ENCODE results near the gene TSKS. TPM values are rescaled to one million over a fixed set of nuclear protein-coding genes. Genes with fewer than 3 reads are reported as not detected.

Gene TSKS
- total RNA-seq, 1 donor from 2014 or later: 0.55 TPM

GRCh38 chr19:49764341-49764740, 1.2 kb upstream of the TSKS start:
- Mint-ChIP-seq H3K27me3 (no peaks in the 10 kb centered on the region), H3K27ac (no peak overlapping the region), H3K9me3 (no peaks in the 10 kb centered on the region), H3K4me3 (no peak overlapping the region), H3K4me1 (peaks cover 26% of the 10 kb centered on the region), H3K36me3 (ENCODE audit: low read depth) (peaks cover 3% of the 10 kb centered on the region)
- no peak for ATAC-seq (ENCODE audit: low read depth)
- no peak for TF ChIP-seq CTCF (IDR thresholded peaks at IDR 0.05)
- DNase-seq: no peak
- ChIA-PET POLR2A (interaction anchor here (0.5 kb wide), 1 partner anchor 1036 kb away, joined by 4 read pairs; no protein-coding TSS in a partner anchor), CTCF (no interaction called here)
- intact Hi-C loops (cut with micrococcal nuclease): no loop called here

- ChIA-PET POLR2A (interaction anchor here (1.0 kb wide), 1 partner anchor 1592 kb away, joined by 8 read pairs; no protein-coding TSS in a partner anchor), CTCF (no interaction called here)
- Mint-ChIP-seq H3K36me3 (ENCODE audit: low read depth) (no peaks in the 10 kb centered on the region), H3K27ac (no peak overlapping the region), H3K9me3 (no peaks in the 10 kb centered on the region), H3K27me3 (no peaks in the 10 kb centered on the region), H3K4me3 (no peak overlapping the region), H3K4me1 (peaks cover 8% of the 10 kb centered on the region)
- no peak for TF ChIP-seq CTCF (IDR thresholded peaks at IDR 0.05)
- no peak for DNase-seq
- ATAC-seq (ENCODE audit: low read depth): no peak
- intact Hi-C loops (cut with micrococcal nuclease): no loop called here
Observed at GRCh38 chr19:49761625-49762311, 1.3 kb downstream of the TSKS start.

- Mint-ChIP-seq H3K27ac (no peak overlapping the region), H3K4me1 (peaks cover 6% of the 10 kb centered on the region), H3K27me3 (no peaks in the 10 kb centered on the region), H3K36me3 (ENCODE audit: low read depth) (no peaks in the 10 kb centered on the region), H3K4me3 (no peak overlapping the region), H3K9me3 (no peaks in the 10 kb centered on the region)
- POLR2A ChIA-PET: interaction anchor here (1.0 kb wide), 1 partner anchor 1592 kb away, joined by 8 read pairs; no protein-coding TSS in a partner anchor
- CTCF ChIA-PET: no interaction called here
- no peak for ATAC-seq (ENCODE audit: low read depth)
- no peak for DNase-seq
- intact Hi-C loops (cut with micrococcal nuclease): no loop called here
- no peak for TF ChIP-seq CTCF (IDR thresholded peaks at IDR 0.05)
Observed at GRCh38 chr19:49761249-49761624, 1.9 kb downstream of the TSKS start.

GRCh38 chr19:49758292-49758691, 4.8 kb downstream of the TSKS start:
- H3K4me3 Mint-ChIP-seq: no peak overlapping the region
- H3K9me3 Mint-ChIP-seq: peaks cover 2% of the 10 kb centered on the region
- H3K27ac Mint-ChIP-seq: no peak overlapping the region

More at GRCh38 chr19:49758292-49758691, 4.8 kb downstream of the TSKS start:
- POLR2A ChIA-PET: no interaction called here
- DNase-seq (no peak), ATAC-seq (ENCODE audit: low read depth) (no peak)
- intact Hi-C loops (cut with micrococcal nuclease): no loop called here
- no peak for TF ChIP-seq CTCF (IDR thresholded peaks at IDR 0.05)
- no peaks in the 10 kb centered on the region for H3K36me3 Mint-ChIP-seq (ENCODE audit: low read depth)
- peaks cover 1% of the 10 kb centered on the region for H3K4me1 Mint-ChIP-seq
- H3K27me3 Mint-ChIP-seq: no peaks in the 10 kb centered on the region
- CTCF ChIA-PET: no interaction called here

All from activated B cell treated with CpG ODN at 0.5 μM for 24 hours (primary cell).